GM19463 (cell line): Measurements from ENCODE around the gene AKAP13.
"Not testable (repeated sequence)": the region's sequence is repeated elsewhere in the genome, so short reads cannot be mapped to it uniquely, and the experiment has no call there.

Experiments
- ATAC-seq: cut with Tn5 transposase; IDR thresholded peaks from one replicate; pipeline ENCODE4 v1.9.1; 2021; ENCODE audit warnings: mild to moderate bottlenecking, moderate library complexity; ENCODE audit not compliant: unreplicated experiment

The AKAP13 gene

GRCh38 chr15:85780225-85780985 is 400.0 kb downstream of the AKAP13 start:
- ATAC-seq: no peak

GRCh38 chr15:85781099-85781498 is 400.7 kb downstream of the AKAP13 start:
- ATAC-seq: no peak

DNA sequence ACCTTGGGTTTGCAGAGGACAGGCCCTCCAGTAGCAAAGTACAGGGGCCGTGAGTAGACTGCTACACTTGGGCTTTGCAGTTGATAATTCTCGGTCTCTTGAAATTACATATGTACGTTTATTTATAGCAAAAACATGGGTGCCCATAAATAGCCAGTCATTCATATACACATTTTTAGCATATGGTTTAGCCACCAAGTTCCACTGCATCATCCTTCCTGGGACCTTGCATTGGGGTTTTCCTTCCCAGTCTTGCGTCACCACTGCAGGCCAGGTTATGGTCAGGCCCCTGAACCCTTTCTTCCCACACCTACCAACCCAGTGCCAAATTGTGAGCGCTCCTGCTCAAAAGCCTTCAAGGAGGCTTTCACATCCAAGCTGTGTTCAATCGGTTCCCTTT is 401.7 kb downstream of the AKAP13 start:
- no peak for ATAC-seq

DNA sequence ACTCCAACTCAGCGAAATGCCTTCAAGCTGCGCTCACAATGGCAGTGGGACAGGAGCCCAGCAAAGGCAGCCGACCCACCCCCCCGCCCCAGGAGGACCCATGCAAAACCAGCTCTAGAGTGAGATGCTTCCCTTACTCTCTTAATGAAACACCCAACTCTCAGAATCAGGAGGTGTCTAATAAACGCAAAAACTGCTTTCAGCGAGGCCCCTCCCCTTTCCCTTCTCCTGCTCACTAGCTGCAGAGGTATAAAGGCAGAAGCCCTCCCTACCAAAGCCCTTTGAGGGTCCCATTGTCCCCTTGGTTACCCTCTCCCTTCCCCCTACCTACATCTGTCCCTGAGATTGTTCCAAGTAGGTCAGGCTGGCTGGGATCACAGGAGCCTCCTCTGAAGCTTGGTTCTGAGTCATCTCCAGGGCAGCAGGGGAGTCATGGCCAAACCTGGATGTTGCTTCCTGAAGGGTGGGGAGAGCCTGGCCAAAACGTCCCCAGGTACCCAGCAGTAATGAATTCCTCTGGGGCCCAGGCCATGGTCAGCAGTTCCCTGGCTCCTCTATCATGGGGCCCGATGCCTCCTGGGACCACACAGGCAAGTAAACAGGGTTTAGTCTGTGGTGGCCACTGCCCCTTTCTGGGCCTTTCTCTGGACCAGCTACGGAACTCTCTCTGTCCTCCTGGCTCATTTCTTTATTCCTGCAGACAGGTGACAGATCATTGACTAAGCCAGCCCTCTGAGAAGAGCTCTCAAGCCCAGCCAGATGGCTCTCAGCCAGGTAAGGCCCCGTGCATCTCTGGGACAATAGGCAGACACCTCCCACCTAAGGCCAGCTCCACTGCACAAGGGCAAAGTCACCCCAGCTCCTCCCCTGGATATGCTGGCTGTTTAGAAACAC is 405.7 kb downstream of the AKAP13 start:
- ATAC-seq: no peak

DNA sequence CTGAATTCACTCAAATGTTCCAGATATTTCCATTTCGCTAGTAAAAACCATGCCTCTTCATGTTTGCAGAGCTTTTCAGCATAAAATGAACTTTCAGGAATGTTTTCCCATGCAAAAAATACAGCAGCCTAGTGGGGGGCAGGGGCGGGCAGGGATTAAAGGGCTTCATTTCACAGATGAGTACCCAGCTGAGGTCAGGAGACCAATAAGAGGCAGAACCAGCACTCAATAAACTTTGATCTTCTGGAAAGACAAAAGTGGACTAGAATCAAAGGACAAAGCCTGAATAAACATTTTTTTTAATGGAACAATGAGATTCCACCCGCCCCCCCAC is 406.3 kb downstream of the AKAP13 start:
- ATAC-seq: no peak

DNA sequence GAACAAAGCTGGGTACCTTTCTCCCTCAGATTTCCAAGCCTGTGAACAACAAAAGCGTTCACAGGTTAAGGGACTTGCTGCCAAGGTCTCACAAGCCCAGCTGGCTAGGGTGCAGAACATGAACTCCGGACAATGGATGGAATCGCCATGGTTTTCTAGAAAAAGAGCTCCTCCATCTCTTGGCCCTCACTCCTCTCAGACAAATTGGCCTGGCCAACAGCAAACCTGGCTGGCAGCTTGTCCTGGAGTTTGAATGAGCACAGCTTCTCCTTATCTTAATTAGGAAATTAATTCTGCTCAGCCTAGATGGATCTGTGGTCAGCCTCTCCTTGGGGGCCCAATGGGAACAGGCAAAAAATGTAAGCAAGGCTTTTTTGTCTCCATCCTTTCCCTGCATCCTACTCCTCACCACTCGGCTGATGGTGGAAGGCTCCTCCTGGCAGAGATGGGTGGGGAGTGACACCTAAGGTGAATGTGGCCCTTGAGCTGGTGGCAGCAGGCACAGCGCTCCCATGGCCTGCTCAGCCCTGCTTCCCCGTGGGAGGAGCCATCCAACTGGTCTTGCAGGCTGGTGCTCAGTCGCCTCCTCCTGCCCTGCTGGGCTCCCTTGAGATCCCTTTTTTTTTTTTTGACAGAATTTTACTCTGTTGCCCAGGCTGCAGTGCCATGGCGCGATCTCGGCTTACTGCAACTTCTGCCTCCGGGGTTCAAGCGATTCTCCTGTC is 408.5 kb downstream of the AKAP13 start:
- no peak for ATAC-seq

DNA sequence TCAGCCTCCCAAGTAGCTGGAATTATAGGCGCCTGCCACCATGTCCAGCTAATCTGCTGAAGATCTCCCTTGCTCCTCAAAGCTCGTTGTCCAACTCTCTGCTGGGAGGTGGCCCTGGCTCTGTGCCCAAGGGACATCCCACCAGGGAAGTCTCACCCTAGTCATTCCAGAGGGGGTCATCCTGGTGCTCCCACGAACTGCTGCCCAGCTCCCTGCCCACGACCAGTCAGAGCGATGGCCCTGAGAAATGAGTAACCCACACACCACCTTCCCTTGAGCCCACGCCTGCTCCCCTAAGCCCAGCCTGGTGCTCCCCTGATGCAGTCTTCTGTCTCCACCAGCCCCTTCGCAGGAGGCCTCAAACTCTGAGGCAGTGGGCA is 409.1 kb downstream of the AKAP13 start:
- no peak for ATAC-seq

DNA sequence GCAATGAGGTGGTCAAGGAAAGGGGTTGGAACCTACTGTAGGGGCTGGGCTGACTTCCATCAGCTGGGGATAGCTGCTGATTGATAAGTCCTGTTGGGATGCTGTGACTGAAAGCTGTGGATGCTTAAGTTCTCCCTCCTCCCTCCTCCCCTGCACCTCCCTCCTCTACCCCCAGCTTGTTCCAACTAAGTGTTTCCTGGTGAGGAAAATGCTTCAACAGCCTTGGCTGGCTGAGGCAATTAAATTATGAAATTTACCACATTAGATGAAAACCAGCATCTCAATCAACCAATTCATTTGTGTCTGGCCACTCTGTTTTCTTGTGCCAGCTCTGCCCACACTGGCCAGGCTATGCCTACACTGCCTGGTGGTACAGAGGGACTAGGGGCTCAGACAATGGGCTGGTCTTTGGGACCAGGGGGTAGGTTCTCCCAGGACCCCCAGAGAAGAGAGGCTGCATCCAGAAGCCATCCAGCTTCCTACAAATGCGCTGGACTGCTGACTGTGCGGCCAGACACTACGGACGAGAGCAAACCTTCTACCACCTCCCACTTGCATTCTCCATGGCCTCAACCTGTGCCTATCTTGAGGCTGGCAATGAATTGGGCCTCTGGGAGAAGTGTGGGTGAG is 411.8 kb downstream of the AKAP13 start:
- no peak for ATAC-seq

DNA sequence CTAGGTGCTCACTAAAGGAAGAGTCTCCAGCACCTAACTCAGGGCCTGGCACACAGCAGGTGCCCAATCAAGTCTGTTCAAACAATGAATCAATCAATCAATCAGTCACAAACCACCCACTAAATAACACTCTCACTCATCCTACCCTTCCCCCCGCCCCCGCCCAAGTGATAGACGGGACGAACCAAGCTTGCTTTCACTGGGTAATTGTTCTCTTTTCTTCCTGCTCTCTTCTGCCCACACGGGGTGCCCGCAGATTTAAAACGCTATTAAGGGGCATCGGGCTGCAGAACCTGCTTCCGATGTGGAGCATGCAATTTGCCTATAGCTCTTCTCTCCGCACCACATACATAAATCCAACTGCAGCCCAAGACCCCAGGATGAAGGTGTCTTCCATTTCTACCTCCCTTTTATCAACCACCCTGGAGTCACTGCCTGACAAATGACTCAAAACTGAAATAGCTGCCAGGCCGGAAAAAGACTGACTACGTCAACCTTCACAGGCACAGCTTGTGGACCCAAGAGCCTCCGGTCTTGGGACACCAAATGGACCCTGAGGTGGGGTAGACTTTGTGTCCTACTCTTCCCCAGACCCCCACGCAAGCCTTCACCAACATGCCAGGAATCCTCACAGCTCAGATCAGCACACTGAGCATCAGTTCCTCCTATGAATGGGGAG is 412.6 kb downstream of the AKAP13 start:
- no peak for ATAC-seq

- ATAC-seq: peak; percentile 29
Observed at GRCh38 chr15:85793641-85794597, 413.5 kb downstream of the AKAP13 start.

- ATAC-seq: peak; percentile 99
Observed at GRCh38 chr15:85794598-85795336, 414.4 kb downstream of the AKAP13 start, which contains the start of gene KLHL25. Gene KLHL25, minus strand, starts transcription at chr15:85794925. Its CDS starts 25,115 bp downstream, at chr15:85769810.

DNA sequence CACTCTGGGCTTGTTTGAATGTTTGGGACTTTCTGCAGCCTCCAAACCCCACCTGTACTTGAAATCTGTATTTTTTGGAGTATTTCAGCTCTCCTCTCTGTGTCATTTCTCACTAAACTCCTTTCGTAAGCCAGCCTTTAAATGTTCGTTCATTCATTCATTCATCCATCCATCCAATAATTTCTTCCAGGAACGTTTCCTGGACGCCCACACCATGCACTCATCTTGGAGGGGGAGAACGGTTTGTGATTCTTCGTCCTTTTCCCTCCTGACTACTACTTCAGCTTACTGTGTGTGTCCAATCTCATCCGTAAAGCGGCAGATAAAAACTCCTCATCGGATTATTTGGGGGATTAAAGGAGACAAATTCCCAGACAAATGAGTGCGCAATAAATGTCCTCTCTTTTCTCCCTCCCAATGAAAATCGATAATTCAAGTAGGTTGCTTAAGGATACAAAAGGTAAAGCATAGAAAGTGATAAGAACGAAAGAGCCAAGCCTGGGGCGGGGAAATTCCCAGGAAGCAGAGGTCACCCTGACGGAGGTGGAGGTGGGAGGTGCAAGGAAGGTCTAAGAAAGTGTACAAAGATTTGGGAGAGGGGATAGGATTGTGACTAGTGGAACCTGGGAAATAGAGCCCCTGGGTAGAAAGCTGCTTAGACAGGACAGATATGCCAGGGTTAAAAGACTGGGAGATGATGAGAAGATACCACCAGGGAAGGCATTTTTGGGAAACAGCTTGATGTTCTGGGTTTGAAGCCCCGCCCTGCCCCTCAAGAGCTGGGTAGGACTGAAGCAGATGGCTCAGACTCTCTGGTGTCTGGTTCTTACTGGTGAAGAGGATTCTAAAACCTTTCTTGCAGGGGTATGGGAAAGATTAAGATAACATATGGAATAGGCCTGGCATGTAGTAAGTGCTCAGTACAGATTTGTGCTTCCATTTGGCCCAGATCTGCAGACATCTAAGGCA is 415.2 kb downstream of the AKAP13 start:
- no peak for ATAC-seq

- not testable (repeated sequence) for ATAC-seq
Observed at GRCh38 chr15:85796371-85796770, 416.0 kb downstream of the AKAP13 start.
